GM10266 (cell line): Measurements from ENCODE around the gene TLR6.
A peak's percentile ranks its signal among the peaks of the same experiment; 100 is the strongest.

Experiments
- DNase-seq: peaks from one replicate; pipeline ENCODE4 v3.0.0; 2012; ENCODE audit errors: extremely low spot score
- TF ChIP-seq, protein P1 (sequence below): IDR thresholded peaks from 2 replicates; pipeline ENCODE4 v1.5.1; 2012; ENCODE audit warnings: mild to moderate bottlenecking, low read depth; ENCODE audit not compliant: control insufficient read depth, insufficient read depth; ENCODE audit errors: missing control alignments

TLR6 gene

DNA sequence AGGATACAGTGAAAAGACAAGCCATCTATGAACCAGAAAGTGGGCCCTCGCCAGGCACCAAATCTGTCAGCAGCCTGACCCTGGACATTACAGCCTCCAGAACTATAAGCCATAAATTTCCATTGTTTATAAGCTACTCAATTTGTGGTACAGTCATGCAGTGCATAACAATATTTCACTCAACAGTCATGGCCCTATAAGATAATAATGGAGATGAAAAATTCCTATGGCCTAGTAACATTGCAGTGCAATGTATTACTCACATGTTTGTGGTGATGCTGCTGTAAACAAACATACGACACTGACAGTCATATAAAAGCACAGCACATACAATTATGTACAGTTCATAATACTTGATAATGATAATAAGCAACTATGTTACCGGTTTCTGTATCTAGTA, 34.9 kb downstream of the TLR6 start:
- TF ChIP-seq, protein P1, sequence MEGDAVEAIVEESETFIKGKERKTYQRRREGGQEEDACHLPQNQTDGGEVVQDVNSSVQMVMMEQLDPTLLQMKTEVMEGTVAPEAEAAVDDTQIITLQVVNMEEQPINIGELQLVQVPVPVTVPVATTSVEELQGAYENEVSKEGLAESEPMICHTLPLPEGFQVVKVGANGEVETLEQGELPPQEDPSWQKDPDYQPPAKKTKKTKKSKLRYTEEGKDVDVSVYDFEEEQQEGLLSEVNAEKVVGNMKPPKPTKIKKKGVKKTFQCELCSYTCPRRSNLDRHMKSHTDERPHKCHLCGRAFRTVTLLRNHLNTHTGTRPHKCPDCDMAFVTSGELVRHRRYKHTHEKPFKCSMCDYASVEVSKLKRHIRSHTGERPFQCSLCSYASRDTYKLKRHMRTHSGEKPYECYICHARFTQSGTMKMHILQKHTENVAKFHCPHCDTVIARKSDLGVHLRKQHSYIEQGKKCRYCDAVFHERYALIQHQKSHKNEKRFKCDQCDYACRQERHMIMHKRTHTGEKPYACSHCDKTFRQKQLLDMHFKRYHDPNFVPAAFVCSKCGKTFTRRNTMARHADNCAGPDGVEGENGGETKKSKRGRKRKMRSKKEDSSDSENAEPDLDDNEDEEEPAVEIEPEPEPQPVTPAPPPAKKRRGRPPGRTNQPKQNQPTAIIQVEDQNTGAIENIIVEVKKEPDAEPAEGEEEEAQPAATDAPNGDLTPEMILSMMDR: no peak
- DNase-seq: no peak

DNA sequence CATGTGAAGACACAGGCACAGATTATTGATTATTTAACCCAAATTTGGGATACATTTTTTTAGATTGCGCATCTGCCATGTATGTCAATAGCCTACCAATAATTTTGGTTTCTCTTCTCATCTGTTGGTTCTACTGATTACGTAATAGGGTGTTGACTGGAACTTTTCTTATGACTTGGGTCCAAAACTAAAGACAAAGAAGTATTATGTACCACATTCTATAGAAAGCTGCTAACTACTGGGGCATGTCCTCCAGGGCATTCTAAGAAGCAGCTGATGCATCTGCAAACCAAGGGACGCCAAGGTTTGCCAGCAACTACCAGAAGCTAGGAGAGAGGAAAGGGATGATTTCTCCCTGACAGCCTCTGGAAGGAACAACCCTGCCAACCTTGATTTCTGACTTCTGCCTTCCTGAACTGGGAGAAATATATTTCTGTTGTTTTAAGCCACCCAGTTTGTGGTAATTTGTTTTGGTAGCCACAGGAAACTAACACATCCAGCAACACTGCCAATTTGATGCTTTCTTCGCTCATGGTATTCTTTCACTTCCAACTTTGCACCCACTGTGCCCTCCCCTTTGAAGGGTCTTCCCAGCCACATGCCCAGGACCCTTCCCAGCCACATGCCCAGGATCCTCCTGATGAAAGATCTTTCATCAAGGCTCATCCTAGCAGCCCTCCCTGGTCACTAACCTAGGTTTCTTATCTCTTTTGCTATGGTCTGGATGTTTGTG, 36.1 kb downstream of the TLR6 start:
- DNase-seq: peak; percentile 81
- TF ChIP-seq, protein P1: no peak

DNA sequence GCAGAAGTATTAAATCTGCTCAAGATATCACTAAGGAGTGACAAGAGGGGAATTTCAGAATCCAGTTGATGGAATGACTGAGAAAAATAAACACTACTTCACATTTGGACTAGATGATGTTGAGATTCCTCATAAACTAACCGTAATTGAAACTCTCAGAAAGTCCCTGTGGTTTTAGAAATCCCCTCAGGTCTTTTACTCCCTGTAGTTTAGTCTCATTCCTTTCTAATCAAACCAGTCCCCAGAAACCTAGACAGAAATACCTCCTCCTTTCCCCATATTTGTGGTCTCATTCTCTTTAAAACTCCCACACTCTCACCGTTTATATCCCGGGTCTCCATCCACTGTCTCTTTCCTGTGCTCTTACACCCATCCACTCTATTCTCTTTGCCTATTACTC, 37.0 kb downstream of the TLR6 start:
- DNase-seq: peak; percentile 53

DNA sequence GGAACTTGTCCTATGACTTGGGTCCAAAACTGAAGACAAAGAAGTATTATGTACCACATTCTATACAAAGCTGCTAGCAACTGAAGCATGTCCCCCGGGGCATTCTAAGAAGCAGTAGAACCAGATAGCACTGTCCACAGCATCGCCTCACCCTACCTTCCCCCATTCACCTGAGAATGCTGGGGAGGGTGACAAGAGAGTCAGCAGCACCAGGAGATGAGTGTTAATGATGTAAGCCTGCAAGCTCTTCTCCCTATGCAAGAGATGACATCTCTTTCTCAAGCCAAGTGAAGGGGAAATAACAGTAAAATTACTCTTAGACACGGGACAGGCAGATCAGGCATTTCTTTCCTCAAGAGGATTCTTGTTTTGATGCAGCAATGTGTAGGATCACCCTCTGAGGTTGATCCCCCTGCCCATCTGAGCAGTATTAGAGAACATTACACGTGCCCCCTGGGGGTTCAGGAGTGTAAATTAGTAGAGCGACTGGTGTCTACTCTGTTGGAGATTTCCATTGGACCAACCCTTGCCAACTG, 38.1 kb downstream of the TLR6 start:
- peak; percentile 78 for DNase-seq
- TF ChIP-seq, protein P1: no peak

More for the DNA sequence above, 37.0 kb downstream of the TLR6 start:
- TF ChIP-seq, protein P1: no peak

DNA sequence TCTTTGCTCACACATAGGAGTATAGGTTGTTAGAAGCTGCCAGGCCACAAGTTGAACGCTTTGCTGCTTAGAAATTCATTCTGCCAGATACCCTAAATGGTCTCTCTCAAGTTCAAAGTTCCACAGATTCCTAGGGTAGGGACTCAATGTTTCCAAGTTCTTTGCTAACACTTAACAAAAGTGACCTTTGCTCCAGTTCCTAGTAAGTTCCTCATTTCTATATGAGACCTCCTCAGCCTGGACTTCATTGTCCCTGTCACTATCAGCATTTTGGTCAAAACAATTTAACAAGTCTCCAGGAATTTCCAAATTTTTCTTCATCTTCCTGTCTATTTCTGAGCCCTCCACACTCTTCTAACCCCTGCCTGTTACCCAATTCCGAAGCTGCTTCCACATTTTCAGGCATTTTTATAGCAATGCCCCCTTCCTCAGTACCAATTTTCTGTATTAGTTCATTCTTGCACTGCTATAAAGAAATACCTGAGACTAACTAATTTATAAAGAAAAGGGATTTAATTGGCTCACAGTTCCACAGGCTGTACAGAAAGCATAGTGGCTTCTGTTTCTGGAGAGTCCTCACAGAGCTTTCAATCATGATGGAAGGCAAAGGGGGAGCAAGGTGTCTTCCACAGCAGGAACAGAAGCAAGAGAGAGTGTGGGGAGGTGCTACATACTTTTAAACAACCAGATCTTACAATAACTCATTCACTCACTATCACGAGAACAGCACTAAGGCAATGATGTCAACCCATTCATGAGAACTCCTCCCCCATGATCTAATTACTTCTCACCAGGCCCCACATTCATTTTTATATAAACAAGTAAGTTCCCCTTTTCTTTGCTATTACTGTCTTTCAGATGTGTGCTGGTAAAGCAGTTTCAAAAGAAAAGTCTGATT, 40.5 kb downstream of the TLR6 start:
- peak; percentile 65 for DNase-seq
- TF ChIP-seq, protein P1: no peak

DNA sequence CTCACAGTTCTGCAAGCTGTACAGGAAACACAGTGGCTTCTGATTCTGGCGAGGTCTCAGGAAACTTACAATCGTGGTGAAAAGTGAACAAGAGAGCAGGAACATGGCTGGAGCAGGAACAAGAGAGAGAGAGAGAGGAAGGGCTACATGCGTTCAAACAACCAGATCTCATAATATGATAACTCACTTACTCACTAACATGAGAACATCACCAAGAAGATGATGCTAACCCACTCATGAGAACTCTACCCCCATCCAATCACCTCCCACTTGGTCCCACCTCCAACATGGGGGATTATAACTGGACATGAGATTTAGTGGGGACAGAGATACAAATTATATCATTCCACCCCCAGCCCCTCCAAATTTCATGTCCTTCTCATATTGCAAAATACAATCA, 42.2 kb downstream of the TLR6 start:
- no peak for DNase-seq
- TF ChIP-seq, protein P1: no peak
